ENCODE results near the gene CAPN3.
A peak's percentile ranks its signal among the peaks of the same experiment; 100 is the strongest.
"Not testable (repeated sequence)": the region's sequence is repeated elsewhere in the genome, so short reads cannot be mapped to it uniquely, and the experiment has no call there.

Gene CAPN3

DNA sequence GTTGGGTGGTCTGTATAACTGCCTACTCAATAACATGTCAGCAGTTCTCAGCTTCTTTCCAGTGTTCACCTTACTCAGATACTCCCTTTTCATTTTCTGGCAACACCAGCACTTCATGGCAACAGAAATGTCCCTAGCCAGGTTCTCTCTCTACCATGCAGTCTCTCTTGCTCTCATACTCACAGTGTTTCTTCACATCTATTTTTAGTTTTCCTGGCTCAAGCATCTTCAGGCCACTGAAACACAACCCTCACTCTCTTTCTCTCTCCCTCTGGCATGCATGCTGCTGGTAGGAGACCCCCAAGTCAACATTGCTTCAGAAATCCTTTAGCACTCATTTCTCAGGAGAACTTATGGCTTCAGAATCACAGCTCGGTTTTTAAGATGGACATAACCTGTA is at the start of gene CAPN3:
Gene CAPN3 (plus strand): TSS at position 253 of the 400 bp plus-strand sequence. CDS start 305 bp downstream, outside the sequence.
- Histone ChIP-seq H3K27ac (peak within 1 kb of the TSS; percentile 87), H3K4me3 (ENCODE audit: low read depth in 1 of 2, low read length in 1 of 2) (peak within 1 kb of the TSS; percentile 51 to 52), H3K9me3 (no peaks in the 10 kb centered on the region), H3K4me1 (ENCODE audit: control insufficient read depth in 1 of 2, insufficient read depth in 1 of 2, low read depth in 1 of 2, low read length in 1 of 2) (peaks cover 56 to 57% of the 10 kb centered on the region in 2 experiments), H3K27me3 (no peaks in the 10 kb centered on the region), H3K36me3 (no peaks in the 10 kb centered on the region)
- TF ChIP-seq, protein P1, sequence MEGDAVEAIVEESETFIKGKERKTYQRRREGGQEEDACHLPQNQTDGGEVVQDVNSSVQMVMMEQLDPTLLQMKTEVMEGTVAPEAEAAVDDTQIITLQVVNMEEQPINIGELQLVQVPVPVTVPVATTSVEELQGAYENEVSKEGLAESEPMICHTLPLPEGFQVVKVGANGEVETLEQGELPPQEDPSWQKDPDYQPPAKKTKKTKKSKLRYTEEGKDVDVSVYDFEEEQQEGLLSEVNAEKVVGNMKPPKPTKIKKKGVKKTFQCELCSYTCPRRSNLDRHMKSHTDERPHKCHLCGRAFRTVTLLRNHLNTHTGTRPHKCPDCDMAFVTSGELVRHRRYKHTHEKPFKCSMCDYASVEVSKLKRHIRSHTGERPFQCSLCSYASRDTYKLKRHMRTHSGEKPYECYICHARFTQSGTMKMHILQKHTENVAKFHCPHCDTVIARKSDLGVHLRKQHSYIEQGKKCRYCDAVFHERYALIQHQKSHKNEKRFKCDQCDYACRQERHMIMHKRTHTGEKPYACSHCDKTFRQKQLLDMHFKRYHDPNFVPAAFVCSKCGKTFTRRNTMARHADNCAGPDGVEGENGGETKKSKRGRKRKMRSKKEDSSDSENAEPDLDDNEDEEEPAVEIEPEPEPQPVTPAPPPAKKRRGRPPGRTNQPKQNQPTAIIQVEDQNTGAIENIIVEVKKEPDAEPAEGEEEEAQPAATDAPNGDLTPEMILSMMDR (IDR thresholded peaks at IDR 0.05), result no peak

DNA sequence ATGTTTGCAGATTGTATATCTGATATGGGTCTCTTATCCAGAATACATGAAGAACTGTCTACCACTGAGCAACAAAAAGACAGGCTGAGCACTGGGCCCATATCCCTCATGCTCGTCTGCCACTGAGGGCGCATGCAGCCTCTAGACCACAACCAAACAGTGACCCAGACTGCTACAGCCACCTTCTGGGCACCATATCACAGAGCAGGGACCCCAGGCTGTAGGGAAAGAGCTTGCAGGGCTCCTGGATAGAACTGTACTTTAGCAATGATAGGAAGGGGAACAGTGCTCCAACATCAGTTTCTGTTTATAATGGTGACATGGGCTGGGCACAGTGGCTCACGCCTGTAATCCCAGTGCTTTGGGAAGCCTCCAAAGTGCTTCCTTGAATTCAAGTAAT is 45.8 kb upstream of the CAPN3 start:
- Histone ChIP-seq H3K4me3 (ENCODE audit: low read depth in 1 of 2, low read length in 1 of 2) (no peak overlapping the region), H3K9me3 (no peaks in the 10 kb centered on the region), H3K27ac (no peak overlapping the region), H3K4me1 (ENCODE audit: control insufficient read depth in 1 of 2, insufficient read depth in 1 of 2, low read depth in 1 of 2, low read length in 1 of 2) (no peaks in the 10 kb centered on the region), H3K27me3 (no peaks in the 10 kb centered on the region), H3K36me3 (peaks cover 31% of the 10 kb centered on the region)
- TF ChIP-seq, protein P1 (IDR thresholded peaks at IDR 0.05), result no peak

DNA sequence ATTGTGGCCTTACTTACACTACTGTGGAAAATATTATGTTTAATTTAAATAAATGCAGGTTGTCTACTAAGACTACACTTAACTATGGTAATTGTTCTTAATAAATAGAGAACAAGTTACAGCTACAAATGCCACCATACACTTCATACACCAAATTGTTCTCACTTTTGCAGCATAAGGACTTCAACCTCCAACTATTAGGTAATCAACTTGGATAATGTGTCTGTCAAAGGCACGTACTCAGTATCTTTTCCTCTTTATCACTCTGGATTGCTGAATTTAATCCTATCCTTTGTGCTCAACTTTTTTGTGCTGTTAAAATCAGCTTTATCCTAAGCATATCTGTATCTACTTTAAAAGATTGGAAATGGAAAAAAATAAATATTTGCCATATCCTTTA is 44.5 kb upstream of the CAPN3 start:
- TF ChIP-seq, protein P1 (IDR thresholded peaks at IDR 0.05), result no peak
- Histone ChIP-seq H3K4me1 (ENCODE audit: control insufficient read depth in 1 of 2, insufficient read depth in 1 of 2, low read depth in 1 of 2, low read length in 1 of 2) (no peaks in the 10 kb centered on the region), H3K4me3 (ENCODE audit: low read depth in 1 of 2, low read length in 1 of 2) (no peak overlapping the region), H3K36me3 (peaks cover 23% of the 10 kb centered on the region), H3K27me3 (no peaks in the 10 kb centered on the region), H3K9me3 (no peaks in the 10 kb centered on the region), H3K27ac (no peak overlapping the region)

DNA sequence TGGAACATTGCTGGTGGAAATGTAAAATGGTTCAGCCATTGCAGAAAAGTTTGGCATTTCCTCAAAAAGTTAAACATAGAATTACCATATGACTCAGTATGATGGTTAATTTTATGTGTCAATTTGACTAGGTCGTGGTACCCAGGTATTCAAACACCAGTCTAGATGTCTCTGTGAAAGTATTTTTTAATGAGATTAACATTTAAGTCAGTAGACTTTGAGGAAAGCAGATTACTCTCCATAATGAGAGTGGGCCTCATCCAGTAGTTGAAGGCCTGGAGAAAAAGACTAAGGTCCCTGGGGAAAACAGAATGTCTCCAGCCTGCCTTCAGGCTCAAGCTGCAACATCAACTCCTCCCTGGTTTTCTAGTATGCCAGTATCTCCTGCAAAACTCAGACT is 43.8 kb upstream of the CAPN3 start:
- no peak overlapping the region for H3K4me3 ChIP-seq (ENCODE audit: low read depth in 1 of 2, low read length in 1 of 2)
- H3K9me3 ChIP-seq, result no peaks in the 10 kb centered on the region
- no peak overlapping the region for H3K27ac ChIP-seq
- no peaks in the 10 kb centered on the region for H3K4me1 ChIP-seq (ENCODE audit: control insufficient read depth in 1 of 2, insufficient read depth in 1 of 2, low read depth in 1 of 2, low read length in 1 of 2)
- H3K27me3 ChIP-seq, result no peaks in the 10 kb centered on the region
- peaks cover 16% of the 10 kb centered on the region for H3K36me3 ChIP-seq
- TF ChIP-seq, protein P1 (IDR thresholded peaks at IDR 0.05), result no peak

DNA sequence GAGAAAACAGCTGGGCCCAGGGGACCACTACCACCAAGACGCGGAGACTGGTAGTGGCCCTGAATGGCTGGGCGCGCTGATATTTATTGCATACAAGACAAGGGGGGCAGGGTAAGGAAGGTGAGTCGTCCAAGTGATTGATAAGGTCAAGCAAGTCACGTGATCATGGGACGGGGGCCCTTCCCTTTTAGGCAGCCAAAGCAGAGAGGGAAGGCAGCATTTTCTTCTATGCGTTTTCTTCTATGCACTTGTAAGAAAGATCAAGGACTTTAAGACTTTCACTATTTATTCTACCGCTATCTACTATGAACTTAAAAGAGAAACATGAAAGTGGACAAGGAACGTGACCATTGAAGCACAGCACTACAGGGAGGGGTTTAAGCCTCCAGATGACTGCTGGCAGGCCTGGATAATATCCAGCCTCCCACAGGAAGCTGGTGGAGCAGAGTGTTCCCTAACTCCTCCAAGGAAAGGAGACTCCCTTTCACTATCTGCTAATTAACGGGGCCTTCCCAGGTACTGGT is 43.0 kb upstream of the CAPN3 start:
- peaks cover 10% of the 10 kb centered on the region for H3K36me3 ChIP-seq

DNA sequence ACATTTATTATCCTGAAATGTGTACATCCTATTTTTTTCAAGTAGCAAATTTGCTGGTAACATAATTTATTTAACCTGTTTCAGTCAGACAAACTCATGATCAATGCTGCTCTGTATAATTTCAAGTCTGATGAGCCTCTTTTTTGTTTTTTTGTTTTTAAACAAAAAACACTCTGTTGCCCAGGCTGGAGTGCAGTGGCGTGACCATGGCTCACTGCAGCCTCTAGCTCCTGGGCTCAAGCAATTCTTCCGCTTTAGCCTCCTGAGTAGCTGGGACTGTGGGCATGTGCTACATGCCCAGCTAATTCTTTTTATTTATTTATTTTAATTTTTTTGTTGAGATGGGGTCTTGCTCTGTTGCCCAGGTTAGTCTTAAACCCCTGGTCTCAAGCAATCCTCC is 40.1 kb upstream of the CAPN3 start:
- H3K36me3 ChIP-seq, result peaks cover 19% of the 10 kb centered on the region
- H3K27me3 ChIP-seq, result no peaks in the 10 kb centered on the region
- no peaks in the 10 kb centered on the region for H3K4me1 ChIP-seq (ENCODE audit: control insufficient read depth in 1 of 2, insufficient read depth in 1 of 2, low read depth in 1 of 2, low read length in 1 of 2)
- H3K9me3 ChIP-seq, result no peaks in the 10 kb centered on the region
- TF ChIP-seq, protein P1 (IDR thresholded peaks at IDR 0.05), result no peak
- no peak overlapping the region for H3K27ac ChIP-seq
- H3K4me3 ChIP-seq (ENCODE audit: low read depth in 1 of 2, low read length in 1 of 2), result no peak overlapping the region

More for the DNA sequence above, 43.0 kb upstream of the CAPN3 start:
- H3K9me3 ChIP-seq; H3K27ac ChIP-seq; H3K4me3 ChIP-seq (ENCODE audit: low read depth in 1 of 2, low read length in 1 of 2); H3K4me1 ChIP-seq (ENCODE audit: control insufficient read depth in 1 of 2, insufficient read depth in 1 of 2, low read depth in 1 of 2, low read length in 1 of 2); H3K27me3 ChIP-seq: not testable (repeated sequence)
